Thyroid gland (tissue), 4 donors: Measurements from ENCODE around the gene LHFPL2. TPM values are rescaled to one million over a fixed set of nuclear protein-coding genes. Genes with fewer than 3 reads are reported as not detected.
A peak's percentile ranks its signal among the peaks of the same experiment; 100 is the strongest.

Source experiments
- DNase-seq, 2 donors: peaks; one replicate each; pipeline ENCODE4 v3.0.0-alpha.2; 2019
- H3K27ac ChIP-seq, 3 donors: fragments of 200-600 bp; sonication (generic); 1 replicate in 2 of 3; 2 replicates in 1 of 3; pipeline ENCODE4 v1.5.1; 2016 to 2019; ENCODE audit warnings: mild to moderate bottlenecking in 1 of 3, moderate library complexity in 1 of 3
- H3K27me3 ChIP-seq: fragments of 200-600 bp; sonication (generic); one replicate; pipeline ENCODE4 v1.5.1; 2019
- H3K36me3 ChIP-seq, 2 donors: fragments of 200-600 bp; sonication (generic); one replicate each; pipeline ENCODE4 v1.5.1; 2016 to 2019
- H3K4me1 ChIP-seq, 2 donors: fragments of 200-600 bp; sonication (generic); one replicate each; pipeline ENCODE4 v1.5.1; 2017 to 2019
- H3K4me3 ChIP-seq, 3 donors: fragments of 200-600 bp; sonication (generic); replicated peaks in 1 of 3; 1 replicate in 2 of 3; 2 replicates in 1 of 3; pipeline ENCODE4 v1.5.1; 2016; ENCODE audit warnings: mild to moderate bottlenecking in 1 of 3
- H3K9me3 ChIP-seq: fragments of 200-600 bp; sonication (generic); one replicate; pipeline ENCODE4 v1.5.1; 2017
- CTCF ChIP-seq, 6 experiments: fragments of 200-600 bp in 3 of 6; fragments of 450-650 bp in 3 of 6; sonication (generic) in 3 of 6; IDR thresholded peaks; one replicate each; pipeline ENCODE4 v1.5.1; 2016 to 2019; ENCODE audit warnings: antibody characterized with exemption in 6 of 6, mild to moderate bottlenecking in 2 of 6, inconsistent platforms in 1 of 6, moderate library complexity in 1 of 6
- POLR2A ChIP-seq, 2 donors: fragments of 450-650 bp; IDR thresholded peaks; one replicate each; pipeline ENCODE4 v1.6.1; 2017; ENCODE audit warnings: antibody characterized with exemption in 2 of 2, mild to moderate bottlenecking in 2 of 2, moderate library complexity in 1 of 2
- WGBS, 2 donors: methylation state at CpG; one replicate each; pipeline ENCODE4 v1.1.5; 2017; 5-methylcytosine and 5-hydroxymethylcytosine counted together
- intact Hi-C: fragments of 100-400 bp; cut with DNase I; formaldehyde crosslinking; loops from one replicate; pipeline ENCODE4 v1.15.1; 2023
- total RNA-seq, 4 donors: library from RNA; depleted of rRNA; stranded (reverse); fragments of >200 nt; gene quantifications; one replicate each; pipeline ENCODE4 v1.2.3, GENCODE V29; 2016

Gene LHFPL2
- total RNA-seq, 4 donors from 2014 or later, result 17.6 to 25.7 (median 23.7) TPM

- Histone ChIP-seq H3K36me3 (no peaks in the 10 kb centered on the region), H3K9me3 (no peaks in the 10 kb centered on the region), H3K4me1 (peaks cover 5 to 15% of the 10 kb centered on the region in 2 donors), H3K27me3 (no peaks in the 10 kb centered on the region), H3K27ac (no peak overlapping the region), H3K4me3 (no peak overlapping the region)
- intact Hi-C loops, result no loop called here
- DNase-seq, result no peak
- 90% methylated on average over 3 of the region's 3 CpGs for WGBS, 2 donors
- TF ChIP-seq POLR2A (IDR thresholded peaks at IDR 0.05), result no peak
- peak in 1 of 6 experiments; percentile 17 for TF ChIP-seq CTCF (IDR thresholded peaks at IDR 0.05)
Measured at GRCh38 chr5:78627175-78627574, 21.4 kb downstream of the LHFPL2 start.

DNA sequence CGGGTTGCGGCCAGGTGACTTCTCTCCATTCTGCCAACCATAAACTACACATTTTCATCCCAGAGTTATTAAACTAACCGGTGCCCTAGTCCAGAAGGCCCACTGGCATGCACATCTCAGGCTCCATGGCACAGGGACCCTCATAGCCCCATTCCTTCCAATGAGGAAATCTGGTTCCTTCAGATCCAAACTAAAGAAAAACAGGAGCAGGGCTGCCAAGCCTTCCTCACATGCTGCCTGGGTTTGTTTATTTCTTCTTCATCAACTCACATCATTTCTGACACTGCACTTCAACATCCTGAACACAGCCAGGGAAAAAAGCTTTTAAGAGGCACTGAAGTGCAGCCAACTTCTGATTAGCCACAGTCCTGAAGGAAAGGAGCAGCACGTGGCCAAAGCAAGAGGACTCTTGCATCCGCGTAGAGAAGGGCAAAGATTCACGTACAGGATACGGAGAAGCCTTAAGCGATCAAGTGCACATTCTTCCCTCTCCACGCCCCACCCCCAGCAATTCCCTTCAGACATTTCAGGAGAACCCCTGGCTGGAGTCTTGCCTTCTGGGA, 22.5 kb downstream of the LHFPL2 start:
- H3K36me3 ChIP-seq, result no peaks in the 10 kb centered on the region
- DNase-seq, result peak; percentile 77 to 78
- peak overlapping the region in 1 of 3 donors; percentile 67 for H3K27ac ChIP-seq
- no peak overlapping the region for H3K4me3 ChIP-seq
- intact Hi-C loops, result no loop called here
- H3K4me1 ChIP-seq, result peaks cover 5 to 26% of the 10 kb centered on the region in 2 donors
- TF ChIP-seq CTCF (IDR thresholded peaks at IDR 0.05), result no peak
- TF ChIP-seq POLR2A (IDR thresholded peaks at IDR 0.05), result no peak
- 23 to 55% methylated on average over 10 of the region's 10 CpGs for WGBS, 2 donors
- no peaks in the 10 kb centered on the region for H3K9me3 ChIP-seq
- no peaks in the 10 kb centered on the region for H3K27me3 ChIP-seq

DNA sequence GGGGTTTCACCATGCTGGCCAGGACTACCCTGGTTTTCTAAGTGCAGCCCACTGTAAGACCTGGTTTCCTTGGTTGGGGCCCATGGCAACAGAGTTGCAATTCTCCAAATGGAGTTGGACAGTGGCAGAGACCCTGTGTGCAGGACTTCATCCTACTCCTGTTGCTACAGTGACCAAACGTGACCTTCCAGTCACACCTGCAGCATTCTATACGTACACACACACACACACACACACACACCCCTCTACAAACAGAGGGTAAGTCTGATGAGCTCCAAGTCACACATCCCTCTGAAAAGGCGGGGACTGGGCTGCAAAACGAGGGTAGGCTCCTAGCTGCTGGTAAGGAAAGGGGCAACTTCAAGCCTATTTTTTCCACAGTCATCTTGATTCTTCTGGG, 23.6 kb downstream of the LHFPL2 start:
- no peak for DNase-seq
- Histone ChIP-seq H3K4me3 (no peak overlapping the region), H3K27ac (no peak overlapping the region), H3K4me1 (peaks cover 5 to 27% of the 10 kb centered on the region in 2 donors), H3K36me3 (no peaks in the 10 kb centered on the region), H3K27me3 (no peaks in the 10 kb centered on the region), H3K9me3 (no peaks in the 10 kb centered on the region)
- TF ChIP-seq POLR2A (IDR thresholded peaks at IDR 0.05), result no peak
- WGBS, 2 donors, result 70 to 94% methylated on average over 2 to 4 of the region's 4 CpGs
- intact Hi-C loops, result no loop called here

DNA sequence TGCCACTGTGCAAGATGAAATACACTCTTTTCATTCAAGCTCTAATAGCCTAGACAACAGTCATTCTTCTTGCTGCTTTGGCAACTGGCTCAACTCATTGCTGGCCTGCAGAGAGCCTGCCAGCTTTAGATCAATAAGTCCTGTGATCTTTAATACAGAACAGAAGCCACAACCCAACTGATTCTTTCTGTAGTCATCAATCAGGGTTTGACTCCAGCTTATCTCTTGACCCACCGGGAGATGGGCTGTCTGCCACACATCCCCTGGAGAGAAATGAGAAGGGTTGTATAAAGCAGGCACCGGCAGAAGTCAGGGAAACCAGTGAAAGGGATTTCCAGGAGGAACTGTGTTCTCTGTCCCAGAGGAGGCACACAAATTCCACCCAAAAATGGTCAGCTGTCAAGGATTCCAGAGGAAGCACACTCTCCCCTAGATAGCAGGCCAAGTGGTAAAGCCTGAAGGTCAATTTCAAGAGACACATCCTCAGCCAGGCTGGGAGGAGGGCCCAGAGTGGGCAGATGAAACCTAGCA, 24.5 kb downstream of the LHFPL2 start:
- Histone ChIP-seq H3K4me1 (peaks cover 5 to 27% of the 10 kb centered on the region in 2 donors), H3K27ac (no peak overlapping the region), H3K4me3 (no peak overlapping the region), H3K9me3 (no peaks in the 10 kb centered on the region), H3K27me3 (no peaks in the 10 kb centered on the region), H3K36me3 (no peaks in the 10 kb centered on the region)
- DNase-seq, result no peak
- 74 to 81% methylated on average over 2 of the region's 2 CpGs for WGBS, 2 donors
- intact Hi-C loops, result no loop called here
- no peak for TF ChIP-seq CTCF (IDR thresholded peaks at IDR 0.05)
- no peak for TF ChIP-seq POLR2A (IDR thresholded peaks at IDR 0.05)

- DNase-seq, result no peak
- WGBS, 2 donors, result 87 to 91% methylated on average over 3 of the region's 3 CpGs
- H3K4me1 ChIP-seq, result peaks cover 5 to 27% of the 10 kb centered on the region in 2 donors
- no peak overlapping the region for H3K27ac ChIP-seq
- H3K27me3 ChIP-seq, result no peaks in the 10 kb centered on the region
- no peak overlapping the region for H3K4me3 ChIP-seq
- intact Hi-C loops, result no loop called here
- H3K9me3 ChIP-seq, result no peaks in the 10 kb centered on the region
- TF ChIP-seq CTCF (IDR thresholded peaks at IDR 0.05), result no peak
- no peak for TF ChIP-seq POLR2A (IDR thresholded peaks at IDR 0.05)
- no peaks in the 10 kb centered on the region for H3K36me3 ChIP-seq
Measured at GRCh38 chr5:78622302-78622971, 26.1 kb downstream of the LHFPL2 start.
